Activated T-helper 2 cell treated with anti-CD3 and anti-CD28 coated beads, Interferon-gamma antibody, Interleukin-2, Interleukin-4, amounts not matched to agents 10 μg/mL and 5 μg/mL and 100 μg/mL, durations not matched to agents 14 hours and 24 hours and 36 hours (primary cell): ENCODE data around the gene NCLN. TPM values are rescaled to one million over a fixed set of nuclear protein-coding genes. Genes with fewer than 3 reads are reported as not detected.
"Not testable (repeated sequence)": the region's sequence is repeated elsewhere in the genome, so short reads cannot be mapped to it uniquely, and the experiment has no call there.

ENCODE experiments used
- DNase-seq: peaks from one replicate; pipeline ENCODE4 v3.0.0; 2021; ENCODE audit warnings: low spot score
- H3K27ac Mint-ChIP-seq: one replicate; pipeline ENCODE4 v1.8.0; 2021; ENCODE audit warnings: mixed read lengths
- H3K27me3 Mint-ChIP-seq: one replicate; pipeline ENCODE4 v1.8.0; 2021; ENCODE audit warnings: low read depth, mixed read lengths
- H3K36me3 Mint-ChIP-seq: one replicate; pipeline ENCODE4 v1.8.0; 2021; ENCODE audit warnings: low read depth, mixed read lengths
- H3K4me1 Mint-ChIP-seq: one replicate; pipeline ENCODE4 v1.8.0; 2021; ENCODE audit warnings: low read depth, mixed read lengths
- H3K4me3 Mint-ChIP-seq: one replicate; pipeline ENCODE4 v1.8.0; 2021; ENCODE audit warnings: low read depth, mild to moderate bottlenecking, moderate library complexity, mixed read lengths
- H3K9me3 Mint-ChIP-seq: one replicate; pipeline ENCODE4 v1.8.0; 2021; ENCODE audit warnings: mixed read lengths
- intact Hi-C: fragments of 100-400 bp; cut with micrococcal nuclease; formaldehyde crosslinking; loops from one replicate; pipeline ENCODE4 v1.15.1; 2023
- total RNA-seq: library from RNA; stranded (reverse); gene quantifications from 2 replicates; pipeline ENCODE4 v1.2.3, GENCODE V29; 2022

The NCLN gene
- total RNA-seq, 1 donor from 2014 or later = 86.3 TPM

GRCh38 chr19:3233831-3234230, 48.1 kb downstream of the NCLN start:
- H3K9me3 Mint-ChIP-seq = no peaks in the 10 kb centered on the region
- no peak overlapping the region for H3K4me3 Mint-ChIP-seq
- peaks cover 4% of the 10 kb centered on the region for H3K27me3 Mint-ChIP-seq
- H3K4me1 Mint-ChIP-seq = no peaks in the 10 kb centered on the region
- intact Hi-C loops = no loop called here
- no peaks in the 10 kb centered on the region for H3K36me3 Mint-ChIP-seq
- no peak overlapping the region for H3K27ac Mint-ChIP-seq
- DNase-seq = no peak

DNA sequence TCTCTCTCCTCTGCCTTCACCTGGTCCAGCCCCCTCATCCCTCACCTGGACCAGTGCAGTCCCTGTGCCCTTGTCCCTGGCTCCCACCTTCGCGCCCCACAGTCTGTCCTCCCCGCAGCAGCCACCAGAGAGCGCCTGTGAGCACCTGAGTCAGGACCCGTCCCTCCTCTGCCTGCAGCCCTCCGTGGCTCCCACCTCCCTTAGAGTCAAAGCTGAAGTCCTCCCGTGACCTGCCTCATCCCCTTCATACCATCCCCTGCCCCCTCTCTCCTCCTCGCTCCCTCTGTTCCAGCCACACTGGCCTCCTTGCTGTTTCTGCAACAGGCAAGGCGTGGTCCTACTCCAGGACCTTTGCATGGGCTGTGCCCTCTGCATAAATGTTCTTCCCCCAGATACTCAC, 49.1 kb downstream of the NCLN start:
- Mint-ChIP-seq H3K9me3 (no peaks in the 10 kb centered on the region), H3K27ac (no peak overlapping the region), H3K27me3 (no peaks in the 10 kb centered on the region), H3K36me3 (no peaks in the 10 kb centered on the region), H3K4me1 (no peaks in the 10 kb centered on the region), H3K4me3 (no peak overlapping the region)
- intact Hi-C loops = no loop called here
- no peak for DNase-seq

DNA sequence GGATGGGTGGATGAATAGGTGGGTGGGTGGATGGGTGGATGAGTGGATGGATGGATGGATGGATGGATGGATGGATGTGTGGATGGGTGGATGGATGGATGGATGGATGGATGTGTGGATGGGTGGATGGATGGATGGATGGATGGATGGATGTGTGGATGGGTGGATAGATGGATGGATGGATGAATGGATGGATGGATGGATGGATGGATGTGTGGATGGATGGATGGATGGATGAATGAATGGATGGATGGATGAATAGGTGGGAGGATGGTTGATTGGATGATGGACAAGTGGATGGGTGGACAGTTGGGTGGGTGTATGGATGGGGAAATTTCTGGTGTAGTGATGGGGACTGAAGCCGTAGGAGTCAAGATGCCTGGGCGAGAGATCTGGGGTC, 49.9 kb downstream of the NCLN start:
- H3K36me3 Mint-ChIP-seq, H3K27me3 Mint-ChIP-seq, H3K27ac Mint-ChIP-seq, intact Hi-C loops, H3K4me3 Mint-ChIP-seq, DNase-seq, H3K9me3 Mint-ChIP-seq, H3K4me1 Mint-ChIP-seq: not testable (repeated sequence)

GRCh38 chr19:3236272-3236671, 50.5 kb downstream of the NCLN start:
- no peak overlapping the region for H3K27ac Mint-ChIP-seq
- intact Hi-C loops = no loop called here

DNA sequence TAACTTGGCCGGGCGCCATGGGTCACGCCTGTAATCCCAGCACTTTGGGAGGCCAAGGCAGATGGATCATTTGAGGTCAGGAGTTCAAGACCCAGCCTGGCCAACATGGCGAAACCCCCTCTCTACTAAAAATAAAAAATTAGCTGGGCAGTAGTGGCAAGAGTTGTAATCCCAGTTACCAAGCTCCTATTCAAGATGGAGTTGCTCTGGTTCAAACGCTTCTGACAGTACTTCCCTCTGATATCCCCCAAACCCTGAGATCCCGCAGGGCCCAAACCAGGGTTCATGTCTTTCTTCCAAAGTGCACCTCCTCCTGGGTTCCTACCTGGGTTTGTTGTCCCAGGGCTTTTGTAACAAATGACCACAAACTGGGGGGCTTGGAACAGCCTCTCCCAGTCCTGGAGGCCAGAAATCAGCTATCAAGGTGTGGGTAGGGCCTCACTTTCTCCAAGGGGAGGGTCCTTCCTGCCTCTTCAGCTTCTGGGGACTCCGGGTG, 52.4 kb downstream of the NCLN start:
- DNase-seq = no peak
- Mint-ChIP-seq H3K4me1 (no peaks in the 10 kb centered on the region), H3K9me3 (no peaks in the 10 kb centered on the region), H3K27ac (no peak overlapping the region), H3K4me3 (no peak overlapping the region), H3K27me3 (no peaks in the 10 kb centered on the region), H3K36me3 (no peaks in the 10 kb centered on the region)
- intact Hi-C loops = no loop called here

More at GRCh38 chr19:3236272-3236671, 50.5 kb downstream of the NCLN start:
- Mint-ChIP-seq H3K4me3 (no peak overlapping the region), H3K9me3 (no peaks in the 10 kb centered on the region), H3K36me3 (no peaks in the 10 kb centered on the region), H3K4me1 (no peaks in the 10 kb centered on the region), H3K27me3 (no peaks in the 10 kb centered on the region)
- DNase-seq = no peak

GRCh38 chr19:3239367-3239766, 53.6 kb downstream of the NCLN start:
- no peaks in the 10 kb centered on the region for H3K4me1 Mint-ChIP-seq
- no peaks in the 10 kb centered on the region for H3K27me3 Mint-ChIP-seq
- H3K36me3 Mint-ChIP-seq = no peaks in the 10 kb centered on the region
- H3K9me3 Mint-ChIP-seq = no peaks in the 10 kb centered on the region
- intact Hi-C loops = no loop called here
- H3K27ac Mint-ChIP-seq = no peak overlapping the region
- H3K4me3 Mint-ChIP-seq = no peak overlapping the region
- no peak for DNase-seq

DNA sequence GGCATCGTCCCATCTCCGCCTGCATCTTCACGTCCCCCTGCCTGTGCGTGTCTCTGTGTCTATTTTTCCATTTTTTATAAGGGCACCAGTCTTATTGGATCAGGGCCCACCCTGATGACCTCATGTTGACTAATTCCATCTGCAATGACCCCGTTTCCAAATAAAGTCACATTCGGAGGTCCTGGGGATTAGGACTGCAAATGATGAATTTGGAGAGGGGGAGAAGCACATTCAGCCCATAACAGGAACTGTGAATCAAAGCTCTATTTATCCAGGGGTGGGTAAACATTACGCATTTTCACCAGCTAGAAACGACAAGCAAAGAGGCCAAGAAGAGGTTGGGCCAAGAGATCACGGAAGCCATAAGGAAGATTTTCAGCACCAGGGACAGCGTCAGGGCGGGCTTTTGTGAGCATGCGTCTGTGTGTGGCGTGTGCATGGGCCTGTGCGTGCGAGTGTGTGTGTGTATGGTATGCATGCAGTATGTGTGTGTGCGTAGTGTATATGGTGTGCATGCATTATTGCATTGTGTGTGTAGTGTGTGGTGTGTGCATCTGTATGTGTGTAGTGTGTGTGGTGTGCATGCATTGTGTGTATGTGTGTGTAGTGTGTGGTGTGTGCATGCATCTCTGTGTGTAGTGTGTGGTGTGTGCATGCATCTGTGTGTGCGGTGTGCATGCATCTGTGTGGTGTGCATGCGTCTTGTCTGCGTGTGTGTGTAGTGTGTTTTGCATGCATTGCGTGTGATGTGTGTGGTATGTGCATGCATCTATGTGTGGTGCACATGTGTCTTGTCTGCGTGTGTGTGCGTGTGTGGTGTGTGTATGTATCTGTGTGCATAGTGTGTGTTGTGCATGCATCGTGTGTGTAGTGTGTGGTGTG, 58.3 kb downstream of the NCLN start:
- Mint-ChIP-seq H3K4me3 (no peak overlapping the region), H3K9me3 (no peaks in the 10 kb centered on the region), H3K36me3 (no peaks in the 10 kb centered on the region), H3K27me3 (no peaks in the 10 kb centered on the region), H3K4me1 (no peaks in the 10 kb centered on the region), H3K27ac (no peak overlapping the region)
- intact Hi-C loops = no loop called here
- peak; percentile 46 for DNase-seq

DNA sequence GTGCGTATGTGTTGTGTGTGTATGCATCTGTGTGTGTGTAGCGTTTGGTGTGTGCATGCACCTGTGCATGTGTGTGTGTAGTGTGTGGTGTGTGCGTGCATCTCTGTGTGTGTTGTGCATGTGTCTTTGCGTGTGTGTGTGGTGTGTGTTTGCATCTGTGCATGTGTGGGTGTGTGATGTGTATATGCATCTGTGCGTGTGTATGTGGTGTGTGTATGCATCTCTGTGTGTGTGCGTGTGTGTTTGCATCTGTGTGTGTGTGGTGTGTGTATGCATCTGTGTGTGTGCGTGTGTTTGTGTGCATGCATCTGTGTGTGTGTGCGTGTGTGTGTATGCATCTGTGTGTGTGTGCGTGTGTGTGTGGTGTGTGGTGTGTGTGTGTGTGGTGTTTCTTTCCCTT, 59.3 kb downstream of the NCLN start:
- DNase-seq = no peak
- Mint-ChIP-seq H3K27ac (no peak overlapping the region), H3K27me3 (no peaks in the 10 kb centered on the region), H3K4me1 (no peaks in the 10 kb centered on the region), H3K4me3 (no peak overlapping the region), H3K9me3 (no peaks in the 10 kb centered on the region), H3K36me3 (no peaks in the 10 kb centered on the region)
- intact Hi-C loops = no loop called here

DNA sequence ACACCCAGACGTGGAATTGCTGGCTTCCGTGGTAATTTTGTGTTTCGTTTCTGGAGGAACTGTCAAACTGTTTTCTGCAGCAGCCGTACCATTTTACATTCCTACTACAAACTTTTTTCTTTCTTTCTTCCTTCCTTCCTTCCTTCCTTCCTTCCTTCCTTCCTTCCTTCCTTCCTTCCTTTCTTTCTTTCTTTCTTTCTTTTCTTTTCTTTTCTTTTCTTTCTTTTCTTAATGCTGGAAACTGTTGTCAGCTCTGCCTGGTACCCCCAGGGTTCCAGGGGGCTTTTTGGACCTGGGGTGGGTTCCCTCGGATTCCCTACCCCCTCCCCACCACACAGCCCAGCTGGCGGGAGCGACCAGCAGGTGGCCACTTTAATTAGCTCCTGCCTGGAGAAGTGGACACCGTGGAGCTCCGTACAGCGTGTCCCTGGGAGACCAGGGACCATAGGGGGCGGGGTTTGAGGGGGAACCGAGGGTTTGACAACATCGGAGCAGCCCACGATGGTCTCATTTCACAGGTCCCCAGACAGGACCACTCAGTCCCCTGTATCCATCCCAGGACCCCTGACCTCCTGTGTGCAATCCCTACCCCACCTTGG, 63.1 kb downstream of the NCLN start:
- H3K36me3 Mint-ChIP-seq = no peaks in the 10 kb centered on the region
- no peak for DNase-seq

DNA sequence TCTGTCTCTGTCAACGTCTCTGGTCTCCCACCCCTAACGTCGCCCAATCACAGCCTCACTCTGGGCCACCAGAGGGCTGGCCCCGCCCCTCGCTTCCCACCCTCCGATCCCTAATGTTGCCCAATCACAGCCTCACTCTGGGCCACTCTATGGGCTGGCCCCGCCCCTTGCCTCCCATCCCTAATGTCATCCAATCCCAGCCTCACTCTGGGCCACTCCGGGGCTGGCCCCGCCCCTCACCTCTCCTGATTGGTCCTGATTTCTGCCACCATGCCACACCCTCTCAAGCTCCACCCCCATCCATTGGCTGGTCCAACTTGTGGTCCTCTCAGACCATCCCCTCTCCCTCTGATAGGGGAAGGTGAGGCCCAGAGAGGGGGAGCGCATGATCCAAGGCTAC, 63.7 kb downstream of the NCLN start:
- intact Hi-C loops = no loop called here
- no peak overlapping the region for H3K27ac Mint-ChIP-seq
- H3K27me3 Mint-ChIP-seq = no peaks in the 10 kb centered on the region

More for the DNA sequence above, 63.1 kb downstream of the NCLN start:
- Mint-ChIP-seq H3K4me3 (no peak overlapping the region), H3K27ac (no peak overlapping the region), H3K4me1 (no peaks in the 10 kb centered on the region), H3K9me3 (peaks cover 4% of the 10 kb centered on the region), H3K27me3 (no peaks in the 10 kb centered on the region)
- intact Hi-C loops = no loop called here

DNA sequence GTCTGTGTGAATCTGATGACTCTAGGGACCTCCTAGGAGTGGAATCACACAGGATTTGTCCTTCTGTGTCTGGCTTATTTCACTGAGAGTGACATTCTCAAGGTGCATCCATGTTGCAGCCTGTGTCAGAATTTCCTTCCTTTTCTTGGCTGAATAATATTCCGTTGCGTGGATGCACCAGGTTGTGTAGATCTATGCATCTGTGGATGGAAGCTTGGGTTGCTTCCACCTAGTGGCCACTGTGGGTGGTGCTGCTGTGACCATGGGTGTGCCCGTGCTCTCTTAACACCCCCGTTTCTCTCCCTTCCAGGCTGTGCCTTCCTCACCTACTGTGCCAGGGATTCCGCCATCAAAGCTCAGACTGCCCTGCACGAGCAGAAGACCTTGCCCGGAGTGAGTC, 64.9 kb downstream of the NCLN start:
- no peak overlapping the region for H3K27ac Mint-ChIP-seq
- no peak for DNase-seq
- intact Hi-C loops = no loop called here
- H3K36me3 Mint-ChIP-seq = no peaks in the 10 kb centered on the region
- no peaks in the 10 kb centered on the region for H3K4me1 Mint-ChIP-seq
- no peak overlapping the region for H3K4me3 Mint-ChIP-seq
- H3K9me3 Mint-ChIP-seq = peaks cover 4% of the 10 kb centered on the region
- H3K27me3 Mint-ChIP-seq = no peaks in the 10 kb centered on the region

More for the DNA sequence above, 63.7 kb downstream of the NCLN start:
- H3K9me3 Mint-ChIP-seq = peaks cover 4% of the 10 kb centered on the region
- no peak for DNase-seq
- no peak overlapping the region for H3K4me3 Mint-ChIP-seq
- H3K36me3 Mint-ChIP-seq = no peaks in the 10 kb centered on the region
- no peaks in the 10 kb centered on the region for H3K4me1 Mint-ChIP-seq

DNA sequence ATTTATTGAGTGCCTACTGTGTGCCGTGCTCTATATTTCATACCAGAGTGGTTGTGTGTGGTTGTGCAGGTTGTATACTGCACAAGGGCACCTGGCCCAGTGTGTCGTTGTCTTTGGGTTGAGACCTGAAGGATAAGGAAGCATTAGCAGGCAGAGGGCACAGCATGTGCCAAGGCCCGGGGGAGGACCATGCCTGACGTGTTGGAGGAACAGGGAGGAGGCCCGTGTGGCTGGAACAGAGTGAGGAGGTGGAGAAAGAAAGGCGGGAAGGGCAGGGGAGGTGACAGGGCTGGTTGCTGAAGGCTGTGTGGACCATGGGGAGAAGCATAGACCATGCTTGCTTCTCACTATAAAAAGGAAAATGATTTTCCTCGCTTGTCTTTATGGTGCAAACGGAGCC, 65.5 kb downstream of the NCLN start:
- no peak overlapping the region for H3K4me3 Mint-ChIP-seq
- no peak overlapping the region for H3K27ac Mint-ChIP-seq
- H3K4me1 Mint-ChIP-seq = no peaks in the 10 kb centered on the region
- H3K36me3 Mint-ChIP-seq = no peaks in the 10 kb centered on the region
- no peak for DNase-seq
- peaks cover 4% of the 10 kb centered on the region for H3K9me3 Mint-ChIP-seq
- no peaks in the 10 kb centered on the region for H3K27me3 Mint-ChIP-seq
- intact Hi-C loops = no loop called here

- no peak for DNase-seq
- peaks cover 4% of the 10 kb centered on the region for H3K9me3 Mint-ChIP-seq
- H3K27me3 Mint-ChIP-seq = no peaks in the 10 kb centered on the region
- intact Hi-C loops = no loop called here
- no peaks in the 10 kb centered on the region for H3K36me3 Mint-ChIP-seq
- H3K27ac Mint-ChIP-seq = no peak overlapping the region
- no peaks in the 10 kb centered on the region for H3K4me1 Mint-ChIP-seq
- H3K4me3 Mint-ChIP-seq = no peak overlapping the region
Measured at GRCh38 chr19:3252650-3253049, 66.9 kb downstream of the NCLN start.
